Tibial nerve (tissue), 3 donors: ENCODE data around the gene BCR.

ENCODE experiments used
- POLR2A ChIP-seq, 2 donors: fragments of 450-650 bp; IDR thresholded peaks; one replicate each; pipeline ENCODE4 v1.6.1; 2017; ENCODE audit warnings: antibody characterized with exemption in 2 of 2, mild to moderate bottlenecking in 2 of 2, moderate library complexity in 2 of 2
- TF ChIP-seq, protein P1 (sequence below), 5 experiments: fragments of 200-600 bp in 3 of 5; fragments of 450-650 bp in 2 of 5; sonication (generic) in 3 of 5; IDR thresholded peaks; one replicate each; pipeline ENCODE4 v1.5.1; 2016 to 2019; ENCODE audit warnings: antibody characterized with exemption in 5 of 5, mild to moderate bottlenecking in 3 of 5, moderate library complexity in 2 of 5

DNA sequence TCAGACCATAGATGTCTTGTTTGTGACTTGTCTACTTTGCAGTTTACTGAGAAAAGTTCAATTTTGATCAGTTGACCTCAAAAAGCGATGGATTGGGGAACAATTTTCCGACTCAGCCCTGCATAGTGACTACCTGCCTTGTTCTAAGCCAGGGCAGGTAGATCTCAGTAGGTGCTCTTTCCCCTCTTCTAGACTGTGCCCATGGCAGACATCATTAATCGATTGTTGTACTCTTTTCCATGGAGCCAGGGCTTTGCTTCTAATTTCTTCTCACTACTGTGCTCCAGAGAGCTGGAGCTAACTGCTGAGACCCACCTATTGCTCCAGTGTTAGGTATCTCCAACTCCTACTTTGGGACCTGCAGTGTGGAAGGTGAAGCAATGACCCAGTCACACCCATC is 25.2 kb upstream of the BCR start:
- TF ChIP-seq, protein P1, sequence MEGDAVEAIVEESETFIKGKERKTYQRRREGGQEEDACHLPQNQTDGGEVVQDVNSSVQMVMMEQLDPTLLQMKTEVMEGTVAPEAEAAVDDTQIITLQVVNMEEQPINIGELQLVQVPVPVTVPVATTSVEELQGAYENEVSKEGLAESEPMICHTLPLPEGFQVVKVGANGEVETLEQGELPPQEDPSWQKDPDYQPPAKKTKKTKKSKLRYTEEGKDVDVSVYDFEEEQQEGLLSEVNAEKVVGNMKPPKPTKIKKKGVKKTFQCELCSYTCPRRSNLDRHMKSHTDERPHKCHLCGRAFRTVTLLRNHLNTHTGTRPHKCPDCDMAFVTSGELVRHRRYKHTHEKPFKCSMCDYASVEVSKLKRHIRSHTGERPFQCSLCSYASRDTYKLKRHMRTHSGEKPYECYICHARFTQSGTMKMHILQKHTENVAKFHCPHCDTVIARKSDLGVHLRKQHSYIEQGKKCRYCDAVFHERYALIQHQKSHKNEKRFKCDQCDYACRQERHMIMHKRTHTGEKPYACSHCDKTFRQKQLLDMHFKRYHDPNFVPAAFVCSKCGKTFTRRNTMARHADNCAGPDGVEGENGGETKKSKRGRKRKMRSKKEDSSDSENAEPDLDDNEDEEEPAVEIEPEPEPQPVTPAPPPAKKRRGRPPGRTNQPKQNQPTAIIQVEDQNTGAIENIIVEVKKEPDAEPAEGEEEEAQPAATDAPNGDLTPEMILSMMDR (IDR thresholded peaks at IDR 0.05), result no peak
- TF ChIP-seq POLR2A (IDR thresholded peaks at IDR 0.05), result no peak
